ENCODE results near the gene HOXD3.

The HOXD3 gene

DNA sequence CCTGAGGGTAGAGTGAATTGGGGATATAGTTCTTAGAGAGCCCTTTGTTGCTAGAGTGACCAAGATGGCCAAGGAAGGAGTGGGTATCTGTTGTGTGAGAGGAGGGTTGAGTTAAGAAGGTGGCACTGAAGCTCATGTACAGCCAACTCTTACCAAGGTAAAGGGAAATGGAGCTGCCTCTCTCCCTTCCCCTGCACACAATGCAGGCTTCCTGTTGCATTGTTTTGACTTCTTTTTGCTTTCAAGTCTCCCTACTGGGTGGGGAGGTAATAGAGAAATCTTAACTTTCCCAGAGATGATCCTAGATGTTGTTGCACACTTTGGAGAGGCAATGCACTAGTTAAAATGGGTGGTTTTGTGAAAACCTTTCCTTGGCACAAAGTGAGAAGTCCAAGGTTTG, 55.2 kb downstream of the HOXD3 start:
- DNase-seq (ENCODE audit: low read depth), result no peak

DNA sequence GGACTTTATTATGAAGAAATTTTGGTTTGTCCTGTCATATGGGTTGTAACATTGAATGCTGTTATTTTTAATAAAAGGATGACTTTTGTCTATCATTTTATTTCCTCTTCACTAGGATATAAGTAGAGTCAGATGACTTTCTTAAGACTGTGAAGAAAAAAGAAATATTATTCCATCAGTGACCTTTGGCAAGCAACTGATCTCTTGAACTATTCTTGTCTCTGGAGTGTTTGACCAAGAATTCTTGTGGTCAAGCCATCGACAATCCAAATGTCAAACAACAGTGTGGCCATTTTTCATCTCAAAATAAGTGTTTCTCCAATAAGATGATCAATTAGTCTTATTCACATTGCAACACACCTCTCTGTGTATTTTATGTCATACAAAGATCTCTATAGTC, 56.3 kb downstream of the HOXD3 start:
- no peak for DNase-seq (ENCODE audit: low read depth)
